H1 (cell line): ENCODE data around the gene ACMSD. TPM values are rescaled to one million over a fixed set of nuclear protein-coding genes. Genes with fewer than 3 reads are reported as not detected.

Experiments
- CTCF ChIP-seq, 3 experiments: IDR thresholded peaks; 1 replicate in 2 of 3; 2 replicates in 1 of 3; pipeline versions ENCODE4 v1.5.1 to v1.6.1; 2011; ENCODE audit warnings: low read length in 3 of 3, mild to moderate bottlenecking in 3 of 3, inconsistent platforms in 2 of 3, low read depth in 1 of 3, moderate library complexity in 1 of 3; ENCODE audit not compliant: insufficient read depth in 1 of 3; ENCODE audit errors: control extremely low read depth in 1 of 3
- HDAC6 ChIP-seq: IDR thresholded peaks from one replicate; pipeline ENCODE4 v1.7.1; 2012; ENCODE audit warnings: low read depth, mild to moderate bottlenecking, inconsistent platforms, low read length, moderate library complexity
- KDM5A ChIP-seq: fragments of 200-600 bp; IDR thresholded peaks from 2 replicates; pipeline ENCODE4 v1.7.1; 2012; ENCODE audit warnings: mild to moderate bottlenecking, low read length, inconsistent platforms, mixed read lengths
- PHF8 ChIP-seq: fragments of 200-600 bp; sonication (generic); conservative IDR thresholded peaks from 2 replicates; pipeline ENCODE4 v1.7.1; 2012; ENCODE audit warnings: low read depth, mild to moderate bottlenecking, inconsistent platforms, low read length, moderate library complexity
- SIN3A ChIP-seq, 2 experiments: IDR thresholded peaks in 1 of 2; conservative IDR thresholded peaks in 1 of 2; 2 replicates each; pipeline ENCODE4 v1.6.1; 2011 to 2012; ENCODE audit warnings: low read length in 2 of 2, improper control_type of control experiment in 1 of 2, low read depth in 1 of 2, mild to moderate bottlenecking in 1 of 2
- TAF7 ChIP-seq: optimal IDR thresholded peaks from 2 replicates; pipeline ENCODE3; 2011; ENCODE audit warnings: low read depth, mild to moderate bottlenecking, inconsistent platforms, low read length, moderate library complexity, borderline replicate concordance
- polyA plus RNA-seq, 7 experiments: library from polyadenylated mRNA; depleted of rRNA in 3 of 7; stranded (reverse) in 5 of 7; unstranded in 2 of 7; fragments of >200 nt in 5 of 7; fragments of 200-250 nt in 2 of 7; gene quantifications; 1 replicate in 5 of 7; 2 replicates in 1 of 7; 4 replicates in 1 of 7; pipeline versions ENCODE4 v1.2.1 to v1.2.3, GENCODE V29; 2011 to 2013; ENCODE audit warnings: missing spikeins in 2 of 7, mixed read lengths in 2 of 7
- total RNA-seq: library from RNA; stranded (reverse); fragmentation: NEBNext Ultra II Directional; extraction: Animal tissue kit (Norgen Biotek cat#: 25700); gene quantifications from 2 replicates; pipeline ENCODE4 v1.2.1, GENCODE V29; 2021

ACMSD gene
- total and polyA plus RNA-seq, 2 of the 8 experiments (the other 6 are each of a cell fraction or from before 2014, with no cell fraction given), result not detected

GRCh38 chr2:134917888-134918525, 79.6 kb downstream of the ACMSD start (continued):
- 0 out of 2 replicates have a peak, but pooled peaks have one; percentile 31 for TF ChIP-seq KDM5A
- peak; percentile 55 for TF ChIP-seq TAF7
- no peak for TF ChIP-seq HDAC6
- peak in 2 of 3 experiments; percentile 9 to 31; a peak in 2 of 4 replicates for TF ChIP-seq CTCF (IDR thresholded peaks at IDR 0.05; ENCODE audit: control extremely low read depth in 1 of 3, insufficient read depth in 1 of 3, low read depth in 1 of 3, low read length in 3 of 3)
- peak; percentile 81 for TF ChIP-seq PHF8
- TF ChIP-seq SIN3A (conservative IDR thresholded peaks at IDR 0.05 in 1 of 2, IDR thresholded peaks at IDR 0.05 in 1 of 2; ENCODE audit: low read depth in 1 of 2, low read length in 2 of 2), result peak; percentile 18 to 47; a peak in 1 of 4 replicates
- TF ChIP-seq, all 59 proteins: peak for 13
